Measurements from ENCODE around the gene GSTP1.

GRCh38 chr11:67632982-67633755 lies 49.6 kb downstream of the GSTP1 start:
- TF ChIP-seq CTCF (IDR thresholded peaks at IDR 0.05; ENCODE audit: low read depth, low read length) (no peak), EZH2phosphoT487 (IDR thresholded peaks at IDR 0.05; ENCODE audit: low read depth) (no peak)
